GM06990 (cell line): ENCODE data around the gene CORO2A.
"Not testable (repeated sequence)": the region's sequence is repeated elsewhere in the genome, so short reads cannot be mapped to it uniquely, and the experiment has no call there.

ENCODE experiments used
- DNase-seq: peaks from one replicate; pipeline ENCODE4 v3.0.0-alpha.2; 2011; ENCODE audit not compliant: insufficient read length; ENCODE audit errors: extremely low read depth
- H3K27me3 ChIP-seq: replicated peaks from 2 replicates; pipeline ENCODE4 v1.6.0; 2011; ENCODE audit warnings: low read length; ENCODE audit not compliant: control insufficient read depth, insufficient read depth
- H3K36me3 ChIP-seq: 2 replicates; pipeline ENCODE4 v1.5.1; 2011; ENCODE audit warnings: low read length; ENCODE audit not compliant: control insufficient read depth, insufficient read depth
- H3K4me3 ChIP-seq: replicated peaks from 2 replicates; pipeline ENCODE4 v1.5.1; 2011; ENCODE audit warnings: low read depth, mild to moderate bottlenecking, control low read depth, low read length
- CTCF ChIP-seq: IDR thresholded peaks from 2 replicates; pipeline ENCODE4 v1.5.1; 2011; ENCODE audit warnings: low read length, control low read depth, mild to moderate bottlenecking, inconsistent platforms; ENCODE audit not compliant: insufficient read depth, poor library complexity, severe bottlenecking

The CORO2A gene

GRCh38 chr9:98176391-98177259, 15.8 kb downstream of the CORO2A start:
- DNase-seq: no peak
- no peaks in the 10 kb centered on the region for H3K36me3 ChIP-seq
- no peaks in the 10 kb centered on the region for H3K27me3 ChIP-seq

GRCh38 chr9:98175762-98176161, 16.7 kb downstream of the CORO2A start:
- H3K27me3 ChIP-seq: no peaks in the 10 kb centered on the region
- DNase-seq: no peak
- TF ChIP-seq CTCF: no peak
- H3K4me3 ChIP-seq: no peak overlapping the region
- H3K36me3 ChIP-seq: no peaks in the 10 kb centered on the region

More at GRCh38 chr9:98176391-98177259, 15.8 kb downstream of the CORO2A start:
- no peak for TF ChIP-seq CTCF
- H3K4me3 ChIP-seq: no peak overlapping the region

- no peak for TF ChIP-seq CTCF
- Histone ChIP-seq H3K4me3 (no peak overlapping the region), H3K36me3 (no peaks in the 10 kb centered on the region), H3K27me3 (no peaks in the 10 kb centered on the region)
- DNase-seq: no peak
These were observed 17.3 kb downstream of the CORO2A start for GRCh38 chr9:98175028-98175569.

GRCh38 chr9:98174502-98174918, 17.9 kb downstream of the CORO2A start:
- not testable (repeated sequence) for H3K36me3 ChIP-seq, DNase-seq, H3K27me3 ChIP-seq, H3K4me3 ChIP-seq

GRCh38 chr9:98173181-98173580, 19.3 kb downstream of the CORO2A start:
- Histone ChIP-seq H3K36me3 (no peaks in the 10 kb centered on the region), H3K27me3 (no peaks in the 10 kb centered on the region), H3K4me3 (no peak overlapping the region)
- DNase-seq: no peak
- TF ChIP-seq CTCF: no peak

GRCh38 chr9:98172604-98173003, 19.8 kb downstream of the CORO2A start:
- Histone ChIP-seq H3K27me3 (no peaks in the 10 kb centered on the region), H3K4me3 (no peak overlapping the region), H3K36me3 (no peaks in the 10 kb centered on the region)
- TF ChIP-seq CTCF: no peak
- DNase-seq: no peak
